Breast epithelium (tissue), 3 donors: Measurements from ENCODE around the gene EPHB2.

ENCODE experiments used
- CTCF ChIP-seq, 3 donors: fragments of 450-650 bp; IDR thresholded peaks; one replicate each; pipeline ENCODE4 v1.5.1; 2016 to 2017; ENCODE audit warnings: antibody characterized with exemption in 3 of 3, mild to moderate bottlenecking in 3 of 3, moderate library complexity in 3 of 3
- POLR2A ChIP-seq: fragments of 450-650 bp; IDR thresholded peaks from one replicate; pipeline ENCODE4 v1.6.1; 2016; ENCODE audit warnings: antibody characterized with exemption, mild to moderate bottlenecking, moderate library complexity
- POLR2AphosphoS5 ChIP-seq, 3 donors: sonication (generic); formaldehyde crosslinking; IDR thresholded peaks; one replicate each; pipeline ENCODE4 v1.6.1; 2017; ENCODE audit warnings: antibody characterized with exemption in 3 of 3

- TF ChIP-seq CTCF (IDR thresholded peaks at IDR 0.05) (no peak), POLR2A (no peak), POLR2AphosphoS5 (IDR thresholded peaks at IDR 0.05) (no peak)
Observed at GRCh38 chr1:22815421-22816066, 104.9 kb downstream of the EPHB2 start.
